ENCODE data around the gene RMND5A. TPM values are rescaled to one million over a fixed set of nuclear protein-coding genes. Genes with fewer than 3 reads are reported as not detected.
"Not testable (repeated sequence)": the region's sequence is repeated elsewhere in the genome, so short reads cannot be mapped to it uniquely, and the experiment has no call there.

The RMND5A gene
- total RNA-seq, 2 donors from 2014 or later: 27.4 to 28.5 TPM

- intact Hi-C loops (cut with DNase I): no loop called here
- no peak for TF ChIP-seq POLR2A (IDR thresholded peaks at IDR 0.05)
- no peak for TF ChIP-seq CTCF (IDR thresholded peaks at IDR 0.05)
Observed at GRCh38 chr2:86700690-86701089, 19.4 kb upstream of the RMND5A start.

GRCh38 chr2:86703704-86704361, 16.3 kb upstream of the RMND5A start:
- H3K27me3 ChIP-seq: no peaks in the 10 kb centered on the region
- 19 to 25% methylated on average over 14 of the region's 14 CpGs for WGBS, 2 donors
- TF ChIP-seq CTCF (IDR thresholded peaks at IDR 0.05): peak in 3 of 7 experiments; percentile 33 to 38 (median 34)
- no peak for TF ChIP-seq POLR2A (IDR thresholded peaks at IDR 0.05)
- ATAC-seq: peak; percentile 53
- H3K9me3 ChIP-seq: no peaks in the 10 kb centered on the region
- no peaks in the 10 kb centered on the region for H3K36me3 ChIP-seq (replicated peaks in 1 of 2; ENCODE audit: insufficient read depth in 1 of 2, low read depth in 2 of 2)
- H3K4me3 ChIP-seq: no peak overlapping the region
- H3K4me1 ChIP-seq: peaks cover 28% of the 10 kb centered on the region
- peak overlapping the region; percentile 77 to 91 (median 84) for H3K27ac ChIP-seq
- intact Hi-C loops (cut with DNase I): no loop called here
- DNase-seq: peak; percentile 72 to 83 (median 81)

More at GRCh38 chr2:86700690-86701089, 19.4 kb upstream of the RMND5A start:
- Histone ChIP-seq H3K36me3 (replicated peaks in 1 of 2; ENCODE audit: insufficient read depth in 1 of 2, low read depth in 2 of 2) (no peaks in the 10 kb centered on the region), H3K27ac (no peak overlapping the region), H3K9me3 (no peaks in the 10 kb centered on the region), H3K4me1 (peaks cover 26% of the 10 kb centered on the region), H3K27me3 (no peaks in the 10 kb centered on the region), H3K4me3 (no peak overlapping the region)
- ATAC-seq (no peak), DNase-seq (no peak)
- 90 to 94% methylated on average over 1 of the region's 1 CpG for WGBS, 2 donors

GRCh38 chr2:86704459-86704971, 15.6 kb upstream of the RMND5A start:
- H3K9me3 ChIP-seq: no peaks in the 10 kb centered on the region
- H3K36me3 ChIP-seq (replicated peaks in 1 of 2; ENCODE audit: insufficient read depth in 1 of 2, low read depth in 2 of 2): no peaks in the 10 kb centered on the region
- intact Hi-C loops (cut with DNase I): no loop called here
- 19 to 23% methylated on average over 4 of the region's 4 CpGs for WGBS, 2 donors
- no peak for TF ChIP-seq CTCF (IDR thresholded peaks at IDR 0.05)
- peak; percentile 14 to 49 (median 15) for TF ChIP-seq POLR2A (IDR thresholded peaks at IDR 0.05)
- H3K4me1 ChIP-seq: peaks cover 28% of the 10 kb centered on the region
- no peaks in the 10 kb centered on the region for H3K27me3 ChIP-seq
- no peak overlapping the region for H3K4me3 ChIP-seq
- peak overlapping the region; percentile 77 to 91 (median 84) for H3K27ac ChIP-seq
- ATAC-seq (peak; percentile 95), DNase-seq (peak; percentile 56 to 81 (median 60))

- TF ChIP-seq POLR2A (IDR thresholded peaks at IDR 0.05): no peak
- TF ChIP-seq CTCF (IDR thresholded peaks at IDR 0.05): no peak
- ATAC-seq (no peak), DNase-seq (no peak)
- Histone ChIP-seq H3K36me3 (replicated peaks in 1 of 2; ENCODE audit: insufficient read depth in 1 of 2, low read depth in 2 of 2) (no peaks in the 10 kb centered on the region), H3K27ac (no peak overlapping the region), H3K4me1 (peaks cover 28% of the 10 kb centered on the region), H3K27me3 (no peaks in the 10 kb centered on the region), H3K9me3 (no peaks in the 10 kb centered on the region), H3K4me3 (no peak overlapping the region)
- intact Hi-C loops (cut with DNase I): no loop called here
- 78 to 81% methylated on average over 6 of the region's 6 CpGs for WGBS, 2 donors
Observed at GRCh38 chr2:86706220-86706619, 13.9 kb upstream of the RMND5A start.

GRCh38 chr2:86706935-86707334, 13.2 kb upstream of the RMND5A start:
- no peaks in the 10 kb centered on the region for H3K36me3 ChIP-seq (replicated peaks in 1 of 2; ENCODE audit: insufficient read depth in 1 of 2, low read depth in 2 of 2)
- WGBS, 2 donors: 96 to 100% methylated on average over 2 of the region's 2 CpGs
- no peaks in the 10 kb centered on the region for H3K27me3 ChIP-seq
- intact Hi-C loops (cut with DNase I): no loop called here
- no peak overlapping the region for H3K27ac ChIP-seq
- TF ChIP-seq CTCF (IDR thresholded peaks at IDR 0.05): no peak
- TF ChIP-seq POLR2A (IDR thresholded peaks at IDR 0.05): no peak
- H3K4me1 ChIP-seq: peaks cover 28% of the 10 kb centered on the region
- no peaks in the 10 kb centered on the region for H3K9me3 ChIP-seq
- ATAC-seq: no peak
- no peak for DNase-seq
- no peak overlapping the region for H3K4me3 ChIP-seq

- intact Hi-C loops (cut with DNase I); H3K9me3 ChIP-seq; DNase-seq; H3K27ac ChIP-seq; H3K36me3 ChIP-seq (replicated peaks in 1 of 2; ENCODE audit: insufficient read depth in 1 of 2, low read depth in 2 of 2); H3K4me3 ChIP-seq; ATAC-seq; H3K27me3 ChIP-seq: not testable (repeated sequence)
- H3K4me1 ChIP-seq: peaks cover 26% of the 10 kb centered on the region
- WGBS, 2 donors: 82 to 88% methylated on average over 4 of the region's 4 CpGs
Observed at GRCh38 chr2:86708126-86708525, 12.0 kb upstream of the RMND5A start.

- H3K9me3 ChIP-seq; H3K36me3 ChIP-seq (replicated peaks in 1 of 2; ENCODE audit: insufficient read depth in 1 of 2, low read depth in 2 of 2); H3K27me3 ChIP-seq; DNase-seq; ATAC-seq; H3K4me3 ChIP-seq; intact Hi-C loops (cut with DNase I); H3K4me1 ChIP-seq: not testable (repeated sequence)
- H3K27ac ChIP-seq: peak overlapping the region in 3 of 4 donors; percentile 17 to 66 (median 39)
- 55 to 56% methylated on average over 2 of the region's 3 CpGs for WGBS, 2 donors
Observed at GRCh38 chr2:86714579-86715173, 5.4 kb upstream of the RMND5A start.

Data from body of pancreas (tissue), 4 donors.